Measurements from ENCODE around the gene BANK1.

The BANK1 gene

GRCh38 chr4:101954975-101955678 is 164.6 kb downstream of the BANK1 start:
- in situ Hi-C loops (cut with MboI; ENCODE audit: low sequenced_read_pairs) = no loop called here

GRCh38 chr4:101956068-101956825 is 165.7 kb downstream of the BANK1 start:
- in situ Hi-C loops (cut with MboI; ENCODE audit: low sequenced_read_pairs) = no loop called here

GRCh38 chr4:101958547-101958946 is 168.0 kb downstream of the BANK1 start:
- in situ Hi-C loops (cut with MboI; ENCODE audit: low sequenced_read_pairs) = no loop called here

GRCh38 chr4:101960431-101960830 is 169.9 kb downstream of the BANK1 start:
- in situ Hi-C loops (cut with MboI; ENCODE audit: low sequenced_read_pairs) = no loop called here

- in situ Hi-C loops (cut with MboI; ENCODE audit: low sequenced_read_pairs) = no loop called here
These were observed 170.6 kb downstream of the BANK1 start for GRCh38 chr4:101961144-101961543.

GRCh38 chr4:101967697-101968346 is 177.3 kb downstream of the BANK1 start:
- in situ Hi-C loops (cut with MboI; ENCODE audit: low sequenced_read_pairs) = no loop called here

- in situ Hi-C loops (cut with MboI; ENCODE audit: low sequenced_read_pairs) = no loop called here
These were observed 177.8 kb downstream of the BANK1 start for GRCh38 chr4:101968364-101968763.

- in situ Hi-C loops (cut with MboI; ENCODE audit: low sequenced_read_pairs) = no loop called here
These were observed 179.4 kb downstream of the BANK1 start for GRCh38 chr4:101969965-101970364.

GRCh38 chr4:101970547-101971155 is 180.1 kb downstream of the BANK1 start:
- in situ Hi-C loops (cut with MboI; ENCODE audit: low sequenced_read_pairs) = no loop called here

GRCh38 chr4:101972791-101973190 is 182.3 kb downstream of the BANK1 start:
- in situ Hi-C loops (cut with MboI; ENCODE audit: low sequenced_read_pairs) = no loop called here

- in situ Hi-C loops (cut with MboI; ENCODE audit: low sequenced_read_pairs) = no loop called here
These were observed 182.8 kb downstream of the BANK1 start for GRCh38 chr4:101973361-101973760.

GRCh38 chr4:101977076-101977475 is 186.5 kb downstream of the BANK1 start:
- in situ Hi-C loops (cut with MboI; ENCODE audit: low sequenced_read_pairs) = no loop called here

GRCh38 chr4:101981756-101982155 is 191.2 kb downstream of the BANK1 start:
- in situ Hi-C loops (cut with MboI; ENCODE audit: low sequenced_read_pairs) = no loop called here

GRCh38 chr4:101983835-101984234 is 193.3 kb downstream of the BANK1 start:
- in situ Hi-C loops (cut with MboI; ENCODE audit: low sequenced_read_pairs) = no loop called here

- in situ Hi-C loops (cut with MboI; ENCODE audit: low sequenced_read_pairs) = no loop called here
These were observed 197.2 kb downstream of the BANK1 start for GRCh38 chr4:101987623-101988243.

- in situ Hi-C loops (cut with MboI; ENCODE audit: low sequenced_read_pairs) = no loop called here
These were observed 199.0 kb downstream of the BANK1 start for GRCh38 chr4:101989551-101989950.

- in situ Hi-C loops (cut with MboI; ENCODE audit: low sequenced_read_pairs) = no loop called here
These were observed 201.9 kb downstream of the BANK1 start for GRCh38 chr4:101992446-101992845.

- in situ Hi-C loops (cut with MboI; ENCODE audit: low sequenced_read_pairs) = no loop called here
These were observed 202.7 kb downstream of the BANK1 start for GRCh38 chr4:101993002-101993841.

- in situ Hi-C loops (cut with MboI; ENCODE audit: low sequenced_read_pairs) = no loop called here
These were observed 203.6 kb downstream of the BANK1 start for GRCh38 chr4:101993842-101994775.

All from HL-60/S4 treated with phorbol 12-myristate 13-acetate at 8.2 ng/mL for 4 days and 3 days (cell line).